ENCODE results near the gene COG5.

The COG5 gene

GRCh38 chr7:107169120-107170050 lies 394.3 kb downstream of the COG5 start:
- Histone ChIP-seq H3K9me3 (no peaks in the 10 kb centered on the region), H3K27ac (peak overlapping the region; percentile 99), H3K4me3 (ENCODE audit: low read depth in 1 of 2, low read length in 1 of 2) (peak overlapping the region; percentile 86 to 93), H3K4me1 (ENCODE audit: control insufficient read depth in 1 of 2, insufficient read depth in 1 of 2, low read depth in 1 of 2, low read length in 1 of 2) (peaks cover 24 to 45% of the 10 kb centered on the region in 2 experiments), H3K27me3 (no peaks in the 10 kb centered on the region), H3K36me3 (peaks cover 5% of the 10 kb centered on the region)
- peak; percentile 52 for TF ChIP-seq CTCF (IDR thresholded peaks at IDR 0.05)

- no peaks in the 10 kb centered on the region for H3K27me3 ChIP-seq
- H3K4me1 ChIP-seq (ENCODE audit: control insufficient read depth in 1 of 2, insufficient read depth in 1 of 2, low read depth in 1 of 2, low read length in 1 of 2): peaks cover 24 to 40% of the 10 kb centered on the region in 2 experiments
- no peak for TF ChIP-seq CTCF (IDR thresholded peaks at IDR 0.05)
- H3K4me3 ChIP-seq (ENCODE audit: low read depth in 1 of 2, low read length in 1 of 2): peak within 1 kb of the TSS; percentile 86 to 93
- H3K36me3 ChIP-seq: peaks cover 5% of the 10 kb centered on the region
- H3K27ac ChIP-seq: peak within 1 kb of the TSS; percentile 99
- no peaks in the 10 kb centered on the region for H3K9me3 ChIP-seq
These were observed 395.2 kb downstream of the COG5 start, which contains the start of gene HBP1 for GRCh38 chr7:107168233-107169119. Gene HBP1, plus strand, starts transcription at chr7:107169003. Its CDS starts 10,891 bp downstream, at chr7:107179894.

GRCh38 chr7:107167483-107168232 lies 396.1 kb downstream of the COG5 start:
- H3K4me1 ChIP-seq (ENCODE audit: control insufficient read depth in 1 of 2, insufficient read depth in 1 of 2, low read depth in 1 of 2, low read length in 1 of 2): peaks cover 24 to 31% of the 10 kb centered on the region in 2 experiments
- peak overlapping the region; percentile 99 for H3K27ac ChIP-seq
- H3K27me3 ChIP-seq: no peaks in the 10 kb centered on the region
- no peaks in the 10 kb centered on the region for H3K9me3 ChIP-seq
- H3K36me3 ChIP-seq: peaks cover 5% of the 10 kb centered on the region
- H3K4me3 ChIP-seq (ENCODE audit: low read depth in 1 of 2, low read length in 1 of 2): peak overlapping the region; percentile 71 to 93
- peak; percentile 71 for TF ChIP-seq CTCF (IDR thresholded peaks at IDR 0.05)

- Histone ChIP-seq H3K27me3 (no peaks in the 10 kb centered on the region), H3K36me3 (peaks cover 5% of the 10 kb centered on the region), H3K4me3 (ENCODE audit: low read depth in 1 of 2, low read length in 1 of 2) (peak overlapping the region; percentile 71 to 93), H3K27ac (peak overlapping the region; percentile 99), H3K9me3 (no peaks in the 10 kb centered on the region), H3K4me1 (ENCODE audit: control insufficient read depth in 1 of 2, insufficient read depth in 1 of 2, low read depth in 1 of 2, low read length in 1 of 2) (peaks cover 24 to 28% of the 10 kb centered on the region in 2 experiments)
- no peak for TF ChIP-seq CTCF (IDR thresholded peaks at IDR 0.05)
These were observed 396.8 kb downstream of the COG5 start for GRCh38 chr7:107166736-107167426.

All from neutrophil (primary cell).